Breast epithelium (tissue), 4 donors: ENCODE measurements around the gene IQGAP3. TPM values are rescaled to one million over a fixed set of nuclear protein-coding genes. Genes with fewer than 3 reads are reported as not detected.
"Not testable (repeated sequence)": the region's sequence is repeated elsewhere in the genome, so short reads cannot be mapped to it uniquely, and the experiment has no call there.

Experiments used
- DNase-seq, 2 donors: peaks; one replicate each; pipeline ENCODE4 v3.0.0-alpha.2; 2019; ENCODE audit warnings: low spot score in 2 of 2
- H3K27ac ChIP-seq, 2 donors: fragments of 200-600 bp; sonication (generic) in 1 of 2; one replicate each; pipeline ENCODE4 v1.5.1; 2016 to 2019; ENCODE audit warnings: mild to moderate bottlenecking in 1 of 2
- H3K27me3 ChIP-seq, 2 donors: fragments of 200-600 bp; sonication (generic) in 1 of 2; one replicate each; pipeline versions ENCODE4 v1.5.1 to v1.6.0; 2017 to 2019; ENCODE audit warnings: control low read depth in 1 of 2, mild to moderate bottlenecking in 1 of 2
- H3K36me3 ChIP-seq: fragments of 200-600 bp; one replicate; pipeline ENCODE4 v1.5.1; 2019
- H3K4me1 ChIP-seq, 2 donors: fragments of 200-600 bp; sonication (generic); one replicate each; pipeline ENCODE4 v1.5.1; 2016 to 2019; ENCODE audit warnings: control low read depth in 1 of 2
- H3K4me3 ChIP-seq, 3 donors: fragments of 200-600 bp; sonication (generic); 1 replicate in 2 of 3; 2 replicates in 1 of 3; pipeline ENCODE4 v1.5.1; 2016 to 2019; ENCODE audit warnings: mild to moderate bottlenecking in 3 of 3, moderate library complexity in 2 of 3
- H3K9me3 ChIP-seq, 2 donors: fragments of 200-600 bp; sonication (generic) in 1 of 2; one replicate each; pipeline ENCODE4 v1.5.1; 2016 to 2019; ENCODE audit warnings: control low read depth in 1 of 2
- POLR2A ChIP-seq: fragments of 450-650 bp; IDR thresholded peaks from one replicate; pipeline ENCODE4 v1.6.1; 2016; ENCODE audit warnings: antibody characterized with exemption, mild to moderate bottlenecking, moderate library complexity
- POLR2AphosphoS5 ChIP-seq, 3 donors: sonication (generic); formaldehyde crosslinking; IDR thresholded peaks; one replicate each; pipeline ENCODE4 v1.6.1; 2017; ENCODE audit warnings: antibody characterized with exemption in 3 of 3
- intact Hi-C: fragments of 100-400 bp; cut with DNase I; formaldehyde crosslinking; loops from one replicate; pipeline ENCODE4 v1.15.1; 2023; ENCODE audit warnings: low total_unique reads
- total RNA-seq, 3 donors: library from RNA; depleted of rRNA; stranded (reverse); fragments of >200 nt; gene quantifications; one replicate each; pipeline ENCODE4 v1.1.0, GENCODE V29; 2016
- TF ChIP-seq, protein P1 (sequence below), 3 donors: fragments of 450-650 bp; IDR thresholded peaks; one replicate each; pipeline ENCODE4 v1.5.1; 2016 to 2017; ENCODE audit warnings: antibody characterized with exemption in 3 of 3, mild to moderate bottlenecking in 3 of 3, moderate library complexity in 3 of 3

IQGAP3 gene
- total RNA-seq, 3 donors from 2014 or later, result under 0.01 to 1.4 (median 0.15) TPM

DNA sequence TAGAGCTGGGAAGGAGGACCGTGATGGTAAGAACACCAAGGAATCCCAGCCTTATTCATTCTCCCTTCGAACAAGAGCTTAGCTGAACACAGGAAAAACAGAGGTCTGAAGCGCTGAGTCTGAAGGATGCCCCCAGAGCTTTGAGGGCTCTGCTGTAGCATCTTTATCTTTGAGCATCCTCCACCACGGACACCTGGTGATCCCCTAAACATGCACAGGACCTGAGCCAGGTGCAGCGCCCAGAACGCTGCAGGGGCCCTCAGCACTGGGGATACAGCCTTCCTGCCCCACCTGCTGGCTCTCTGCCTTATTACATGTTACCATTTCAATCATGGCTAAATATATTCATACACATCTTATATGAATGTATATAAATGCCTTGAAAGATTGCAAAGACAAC, 36.6 kb upstream of the IQGAP3 start:
- Histone ChIP-seq H3K4me3 (no peak overlapping the region), H3K27ac (no peak overlapping the region), H3K36me3 (no peaks in the 10 kb centered on the region), H3K9me3 (no peaks in the 10 kb centered on the region), H3K4me1 (no peaks in the 10 kb centered on the region), H3K27me3 (no peaks in the 10 kb centered on the region)
- no peak for DNase-seq
- intact Hi-C loops, result loop anchor here (10.0 kb wide), 1 partner anchor 154 kb away; no protein-coding TSS in a partner anchor
- TF ChIP-seq POLR2A, result no peak
- TF ChIP-seq, protein P1, sequence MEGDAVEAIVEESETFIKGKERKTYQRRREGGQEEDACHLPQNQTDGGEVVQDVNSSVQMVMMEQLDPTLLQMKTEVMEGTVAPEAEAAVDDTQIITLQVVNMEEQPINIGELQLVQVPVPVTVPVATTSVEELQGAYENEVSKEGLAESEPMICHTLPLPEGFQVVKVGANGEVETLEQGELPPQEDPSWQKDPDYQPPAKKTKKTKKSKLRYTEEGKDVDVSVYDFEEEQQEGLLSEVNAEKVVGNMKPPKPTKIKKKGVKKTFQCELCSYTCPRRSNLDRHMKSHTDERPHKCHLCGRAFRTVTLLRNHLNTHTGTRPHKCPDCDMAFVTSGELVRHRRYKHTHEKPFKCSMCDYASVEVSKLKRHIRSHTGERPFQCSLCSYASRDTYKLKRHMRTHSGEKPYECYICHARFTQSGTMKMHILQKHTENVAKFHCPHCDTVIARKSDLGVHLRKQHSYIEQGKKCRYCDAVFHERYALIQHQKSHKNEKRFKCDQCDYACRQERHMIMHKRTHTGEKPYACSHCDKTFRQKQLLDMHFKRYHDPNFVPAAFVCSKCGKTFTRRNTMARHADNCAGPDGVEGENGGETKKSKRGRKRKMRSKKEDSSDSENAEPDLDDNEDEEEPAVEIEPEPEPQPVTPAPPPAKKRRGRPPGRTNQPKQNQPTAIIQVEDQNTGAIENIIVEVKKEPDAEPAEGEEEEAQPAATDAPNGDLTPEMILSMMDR (IDR thresholded peaks at IDR 0.05), result peak; percentile 19 to 37 (median 23)

DNA sequence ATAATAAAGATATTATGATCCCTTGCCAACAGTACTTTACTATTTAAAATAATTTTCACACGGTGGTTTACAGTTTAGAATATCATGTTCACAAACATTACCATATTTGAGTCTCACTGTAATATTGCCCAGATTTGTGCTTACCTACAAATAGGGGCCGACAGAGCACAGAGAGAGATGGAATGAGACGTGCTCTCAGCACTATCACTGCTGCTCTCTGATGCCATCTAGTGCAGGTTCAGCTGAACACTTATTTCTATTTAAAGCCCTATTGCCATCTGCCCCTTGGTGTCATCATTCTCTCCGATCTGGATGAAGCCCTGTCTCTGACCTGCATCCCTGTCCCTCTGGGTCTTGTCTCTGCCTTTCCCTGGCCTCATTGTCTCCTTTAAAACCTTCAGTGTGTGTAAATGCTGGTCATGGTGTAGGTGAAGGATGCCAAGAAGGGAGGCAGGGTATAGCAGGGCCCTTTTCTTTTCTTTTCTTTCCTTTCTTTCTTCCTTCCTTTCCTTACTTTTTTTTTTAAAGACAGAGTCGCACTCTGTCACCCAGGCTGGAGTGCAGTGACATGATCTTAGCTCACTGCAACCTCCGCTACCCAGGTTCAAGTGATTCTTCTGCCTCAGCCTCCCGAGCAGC, 35.8 kb upstream of the IQGAP3 start:
- Histone ChIP-seq H3K27ac (no peak overlapping the region), H3K4me3 (no peak overlapping the region), H3K27me3 (no peaks in the 10 kb centered on the region), H3K4me1 (no peaks in the 10 kb centered on the region), H3K9me3 (no peaks in the 10 kb centered on the region), H3K36me3 (no peaks in the 10 kb centered on the region)
- intact Hi-C loops, result loop anchor here (10.0 kb wide), 1 partner anchor 153 kb away; no protein-coding TSS in a partner anchor
- peak in 1 of 2 donors; percentile 45 for DNase-seq
- TF ChIP-seq POLR2A (no peak), POLR2AphosphoS5 (IDR thresholded peaks at IDR 0.05) (peak in 1 of 3 donors; percentile 27)
- TF ChIP-seq, protein P1 (IDR thresholded peaks at IDR 0.05), result peak; percentile 39 to 84 (median 73)

DNA sequence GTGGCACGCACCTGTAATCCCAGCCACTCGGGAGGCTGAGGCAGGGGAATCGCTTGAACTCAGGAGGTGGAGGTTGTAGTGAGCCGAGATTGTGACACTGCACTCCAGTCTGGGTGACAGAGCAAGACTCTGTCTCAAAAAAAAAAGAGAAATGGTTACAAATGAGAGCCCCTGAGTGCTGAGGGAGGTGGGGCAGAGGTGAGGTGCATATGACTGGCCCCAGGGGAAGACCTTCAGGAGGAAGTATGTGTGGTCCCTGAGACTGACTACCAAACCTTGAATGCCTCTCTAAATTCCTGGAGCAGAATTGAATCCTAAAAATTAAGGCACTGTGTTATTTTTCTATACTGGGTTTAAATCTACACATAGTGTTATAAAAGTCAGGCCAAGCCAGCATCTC, 35.0 kb upstream of the IQGAP3 start:
- H3K4me3 ChIP-seq, H3K4me1 ChIP-seq, H3K27me3 ChIP-seq, DNase-seq, H3K9me3 ChIP-seq, H3K36me3 ChIP-seq, H3K27ac ChIP-seq: not testable (repeated sequence)
- intact Hi-C loops, result loop anchor here (10.0 kb wide), 1 partner anchor 153 kb away; no protein-coding TSS in a partner anchor

DNA sequence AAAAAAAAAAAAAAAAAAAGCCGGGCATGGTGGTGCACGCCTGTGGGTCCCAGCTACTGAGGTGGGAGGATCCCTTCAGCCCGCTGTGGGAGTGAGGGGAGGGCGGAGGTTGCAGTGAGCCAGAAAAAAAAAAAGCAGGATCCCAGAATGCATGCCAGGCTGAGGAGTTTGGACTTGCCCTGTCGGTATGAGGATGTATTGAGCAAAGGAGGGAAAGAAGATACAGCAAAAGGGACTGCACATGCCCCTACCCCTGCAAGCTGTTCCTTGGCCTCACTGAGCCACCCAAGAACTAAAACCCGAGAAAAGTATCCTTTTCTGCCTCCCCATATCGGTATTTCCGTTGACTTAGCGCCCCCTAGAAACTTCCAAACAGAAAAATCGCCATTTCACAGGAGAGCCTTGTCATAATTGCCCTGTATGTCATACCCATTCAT, 30.2 kb upstream of the IQGAP3 start:
- TF ChIP-seq POLR2AphosphoS5 (IDR thresholded peaks at IDR 0.05), result no peak
- no peak for TF ChIP-seq POLR2A
- TF ChIP-seq, protein P1 (IDR thresholded peaks at IDR 0.05), result no peak
- intact Hi-C loops, result loop anchor here (10.0 kb wide), 1 partner anchor 148 kb away; no protein-coding TSS in a partner anchor

DNA sequence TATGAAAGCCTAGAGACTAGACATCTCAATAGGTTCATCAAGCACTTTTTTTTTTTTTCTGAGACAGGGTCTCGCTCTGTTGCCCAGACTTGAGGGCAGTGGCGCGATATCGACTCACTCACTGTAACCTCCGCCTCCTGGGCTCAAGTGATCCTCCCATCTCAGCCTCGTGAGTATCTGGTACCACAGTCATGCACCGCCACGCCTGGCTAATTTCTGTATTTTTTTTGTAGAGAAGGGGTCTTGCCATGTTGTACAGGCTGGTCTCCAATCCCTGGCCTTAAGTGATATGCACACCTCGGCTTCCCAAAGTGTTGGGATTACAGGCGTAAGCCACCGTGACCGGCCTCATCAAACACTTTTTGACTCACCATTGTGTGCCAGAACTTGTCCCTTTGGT, 29.5 kb upstream of the IQGAP3 start:
- H3K27me3 ChIP-seq, result no peaks in the 10 kb centered on the region
- H3K36me3 ChIP-seq, result no peaks in the 10 kb centered on the region
- H3K27ac ChIP-seq, result peak overlapping the region; percentile 70 to 76
- intact Hi-C loops, result loop anchor here (10.0 kb wide), 1 partner anchor 147 kb away; no protein-coding TSS in a partner anchor
- peaks cover 0 to 6% of the 10 kb centered on the region in 2 donors for H3K4me1 ChIP-seq
- DNase-seq, result no peak
- H3K9me3 ChIP-seq, result no peaks in the 10 kb centered on the region
- peak overlapping the region; percentile 56 to 84 (median 69) for H3K4me3 ChIP-seq
- TF ChIP-seq POLR2A (no peak), POLR2AphosphoS5 (IDR thresholded peaks at IDR 0.05) (no peak)
- TF ChIP-seq, protein P1 (IDR thresholded peaks at IDR 0.05), result no peak

More for the DNA sequence above, 30.2 kb upstream of the IQGAP3 start:
- Histone ChIP-seq H3K4me3 (peak overlapping the region in 1 of 3 donors; percentile 5), H3K36me3 (no peaks in the 10 kb centered on the region), H3K27me3 (no peaks in the 10 kb centered on the region), H3K27ac (peak overlapping the region in 1 of 2 donors; percentile 40), H3K4me1 (peaks cover 0 to 6% of the 10 kb centered on the region in 2 donors), H3K9me3 (no peaks in the 10 kb centered on the region)
- DNase-seq, result peak in 1 of 2 donors; percentile 36
